PFSK-1 (cell line): ENCODE data around the gene IGSF11.

ENCODE experiments used
- FOXP2 ChIP-seq: optimal IDR thresholded peaks from 2 replicates; pipeline ENCODE3; 2011; ENCODE audit warnings: borderline replicate concordance, control low read depth, inconsistent platforms; ENCODE audit not compliant: insufficient read depth; ENCODE audit errors: extremely low read length, extremely low read depth
- POLR2AphosphoS5 ChIP-seq: IDR thresholded peaks from 2 replicates; pipeline ENCODE4 v1.6.1; 2012; ENCODE audit warnings: low read depth, mild to moderate bottlenecking, control low read depth, low read length, moderate library complexity
- SIN3A ChIP-seq: IDR thresholded peaks from 2 replicates; pipeline ENCODE4 v1.6.1; 2012; ENCODE audit warnings: mild to moderate bottlenecking, low read length, moderate library complexity, borderline replicate concordance; ENCODE audit not compliant: insufficient read depth
- TAF1 ChIP-seq: IDR thresholded peaks from 2 replicates; pipeline ENCODE4 v1.6.1; 2012; ENCODE audit warnings: low read length, control low read depth, borderline replicate concordance; ENCODE audit not compliant: insufficient read depth
- TF ChIP-seq, protein P1 (sequence below), 2 experiments: IDR thresholded peaks; 2 replicates each; pipeline versions ENCODE4 v1.6.1 to v1.8.0; 2011 to 2012; ENCODE audit warnings: low read depth in 2 of 2, low read length in 2 of 2, control low read depth in 1 of 2, inconsistent platforms in 1 of 2, mild to moderate bottlenecking in 1 of 2, moderate library complexity in 1 of 2; ENCODE audit not compliant: insufficient read depth in 1 of 2

IGSF11 gene

DNA sequence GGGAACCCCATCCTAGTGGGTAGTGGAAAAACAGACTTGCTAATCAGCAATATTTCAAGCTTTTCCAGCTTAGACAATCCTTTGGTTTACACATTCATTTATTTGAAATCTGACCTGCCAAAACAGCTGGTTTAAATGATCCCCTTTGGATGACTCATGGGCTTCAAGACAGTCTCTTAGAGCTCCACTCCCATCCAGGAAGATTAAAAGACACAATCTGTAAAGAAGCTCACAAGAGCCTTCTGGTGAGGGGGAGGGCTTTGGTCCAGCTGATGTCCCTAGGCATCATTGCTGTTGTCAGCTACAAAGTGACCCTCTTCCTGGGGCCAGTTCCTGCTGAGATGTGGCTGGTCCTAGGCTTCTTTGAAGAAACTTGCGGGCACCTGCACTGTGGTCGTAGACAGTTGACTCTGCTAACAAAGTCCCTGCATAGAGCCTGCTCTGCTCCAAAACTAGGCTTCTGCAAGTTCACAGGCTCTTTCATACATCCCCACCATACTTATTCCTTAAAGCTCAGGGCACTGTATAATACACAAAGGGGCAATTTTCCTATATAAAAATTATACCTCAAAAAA lies 73.7 kb downstream of the IGSF11 start:
- TF ChIP-seq POLR2AphosphoS5 (no peak), TAF1 (no peak), SIN3A (no peak), FOXP2 (no peak)
- TF ChIP-seq, protein P1, sequence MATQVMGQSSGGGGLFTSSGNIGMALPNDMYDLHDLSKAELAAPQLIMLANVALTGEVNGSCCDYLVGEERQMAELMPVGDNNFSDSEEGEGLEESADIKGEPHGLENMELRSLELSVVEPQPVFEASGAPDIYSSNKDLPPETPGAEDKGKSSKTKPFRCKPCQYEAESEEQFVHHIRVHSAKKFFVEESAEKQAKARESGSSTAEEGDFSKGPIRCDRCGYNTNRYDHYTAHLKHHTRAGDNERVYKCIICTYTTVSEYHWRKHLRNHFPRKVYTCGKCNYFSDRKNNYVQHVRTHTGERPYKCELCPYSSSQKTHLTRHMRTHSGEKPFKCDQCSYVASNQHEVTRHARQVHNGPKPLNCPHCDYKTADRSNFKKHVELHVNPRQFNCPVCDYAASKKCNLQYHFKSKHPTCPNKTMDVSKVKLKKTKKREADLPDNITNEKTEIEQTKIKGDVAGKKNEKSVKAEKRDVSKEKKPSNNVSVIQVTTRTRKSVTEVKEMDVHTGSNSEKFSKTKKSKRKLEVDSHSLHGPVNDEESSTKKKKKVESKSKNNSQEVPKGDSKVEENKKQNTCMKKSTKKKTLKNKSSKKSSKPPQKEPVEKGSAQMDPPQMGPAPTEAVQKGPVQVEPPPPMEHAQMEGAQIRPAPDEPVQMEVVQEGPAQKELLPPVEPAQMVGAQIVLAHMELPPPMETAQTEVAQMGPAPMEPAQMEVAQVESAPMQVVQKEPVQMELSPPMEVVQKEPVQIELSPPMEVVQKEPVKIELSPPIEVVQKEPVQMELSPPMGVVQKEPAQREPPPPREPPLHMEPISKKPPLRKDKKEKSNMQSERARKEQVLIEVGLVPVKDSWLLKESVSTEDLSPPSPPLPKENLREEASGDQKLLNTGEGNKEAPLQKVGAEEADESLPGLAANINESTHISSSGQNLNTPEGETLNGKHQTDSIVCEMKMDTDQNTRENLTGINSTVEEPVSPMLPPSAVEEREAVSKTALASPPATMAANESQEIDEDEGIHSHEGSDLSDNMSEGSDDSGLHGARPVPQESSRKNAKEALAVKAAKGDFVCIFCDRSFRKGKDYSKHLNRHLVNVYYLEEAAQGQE (IDR thresholded peaks at IDR 0.05; ENCODE audit: insufficient read depth in 1 of 2, low read depth in 2 of 2, low read length in 2 of 2) = no peak

DNA sequence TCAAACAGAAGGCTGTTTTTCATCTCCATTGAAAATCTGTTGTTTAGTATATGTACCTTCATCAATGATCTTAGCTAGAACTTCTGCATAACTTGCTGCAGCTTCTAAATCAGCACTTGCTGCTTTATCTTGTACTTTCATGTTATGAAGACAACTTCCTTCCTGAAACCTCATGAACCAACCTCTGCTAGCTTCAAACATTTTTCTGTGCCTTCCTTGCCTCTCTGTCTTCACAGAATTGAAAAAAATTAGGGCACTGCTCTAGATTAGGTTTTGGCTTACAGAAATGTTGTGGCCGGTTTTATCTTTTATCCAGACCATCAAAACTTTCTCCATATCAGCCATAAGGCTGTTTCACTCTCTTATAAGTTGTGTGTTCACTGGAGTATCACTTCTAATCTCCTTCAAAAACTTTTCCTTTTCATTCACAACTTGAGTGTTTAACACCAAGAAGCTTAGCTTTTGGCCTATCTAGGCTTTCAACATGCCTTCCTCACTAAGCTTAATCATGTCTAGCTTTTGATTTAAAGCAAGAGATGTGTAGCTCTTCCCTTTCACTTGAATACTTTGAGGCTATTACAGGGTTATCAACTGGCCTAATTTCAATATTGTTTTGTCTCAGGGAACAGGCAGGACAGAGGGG lies 78.6 kb downstream of the IGSF11 start:
- TF ChIP-seq POLR2AphosphoS5 (no peak), FOXP2 (no peak), TAF1 (no peak), SIN3A (no peak)
- TF ChIP-seq, protein P1 (IDR thresholded peaks at IDR 0.05; ENCODE audit: insufficient read depth in 1 of 2, low read depth in 2 of 2, low read length in 2 of 2) = no peak

GRCh38 chr3:118951089-118951488 lies 83.6 kb downstream of the IGSF11 start:
- TF ChIP-seq, protein P1 (IDR thresholded peaks at IDR 0.05; ENCODE audit: insufficient read depth in 1 of 2, low read depth in 2 of 2, low read length in 2 of 2) = no peak
- TF ChIP-seq FOXP2 (no peak), SIN3A (no peak), TAF1 (no peak), POLR2AphosphoS5 (no peak)

DNA sequence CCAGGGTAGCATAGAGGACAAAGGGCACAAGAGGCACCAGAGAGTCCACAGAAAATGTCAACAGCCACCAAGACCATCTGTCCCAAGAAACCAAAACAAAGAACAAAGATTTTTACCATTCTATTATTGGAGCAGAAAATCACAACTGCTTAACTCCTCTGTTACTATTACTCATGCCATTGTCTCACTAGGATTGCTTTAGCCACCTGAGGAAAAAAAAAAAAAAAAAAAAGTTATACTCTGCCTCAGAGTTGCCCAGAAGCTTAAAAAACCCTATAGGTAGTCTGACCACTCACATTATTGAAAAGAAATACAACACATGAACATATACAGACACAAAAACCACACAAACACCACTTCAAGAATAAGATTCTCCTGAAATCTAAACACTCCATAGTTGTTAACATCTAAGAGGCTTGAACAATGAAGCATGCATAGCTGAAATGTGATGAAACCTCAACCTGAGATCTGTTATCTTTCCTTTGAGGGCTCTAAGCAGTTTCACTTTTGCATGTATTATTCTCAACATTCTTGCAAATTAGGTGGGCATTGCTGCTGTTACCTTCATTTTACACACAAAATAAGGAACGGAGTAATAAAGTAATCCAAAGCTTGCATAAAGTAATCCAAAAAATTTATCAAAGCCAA lies 85.4 kb downstream of the IGSF11 start:
- TF ChIP-seq, protein P1 (IDR thresholded peaks at IDR 0.05; ENCODE audit: insufficient read depth in 1 of 2, low read depth in 2 of 2, low read length in 2 of 2) = no peak
- TF ChIP-seq SIN3A (no peak), POLR2AphosphoS5 (no peak)
